GM19193 (cell line): ENCODE measurements around the gene MVD.

Experiments
- POLR2A ChIP-seq: IDR thresholded peaks from 4 replicates; pipeline ENCODE4 v1.6.1; 2011; ENCODE audit not compliant: insufficient read depth, insufficient read length; ENCODE audit errors: extremely low read depth

Gene MVD

DNA sequence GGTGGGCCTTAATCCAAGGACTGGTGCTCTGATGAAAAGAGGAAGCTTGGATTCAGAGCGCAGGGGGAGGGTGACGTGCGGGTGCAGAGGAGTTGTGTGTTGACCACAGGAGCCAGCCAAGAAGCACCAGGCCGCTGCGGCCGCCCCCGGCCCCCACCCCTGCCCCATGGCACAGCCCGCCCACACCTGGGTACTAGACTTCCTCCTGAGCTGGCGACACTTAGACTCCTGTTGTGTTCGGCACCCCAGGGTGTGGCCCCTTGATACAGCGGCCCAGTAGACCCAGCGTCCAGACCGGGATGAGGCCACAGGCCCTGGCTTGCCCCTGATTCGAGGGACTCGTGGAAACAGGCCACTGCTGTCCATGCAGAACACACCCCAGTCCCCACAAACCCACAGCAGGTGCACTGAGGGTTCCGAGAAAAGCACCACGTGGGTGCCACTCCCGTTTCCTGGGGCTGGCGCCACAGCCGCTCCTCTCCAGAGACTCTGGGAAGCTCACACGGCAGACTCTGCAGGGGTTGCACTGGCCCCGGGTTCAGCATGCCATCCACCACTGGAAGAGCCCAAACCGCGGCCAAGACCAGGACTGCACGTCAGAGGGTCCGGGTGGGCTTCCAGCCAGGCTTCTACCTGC lies 29.2 kb upstream of the MVD start:
- TF ChIP-seq POLR2A: no peak

DNA sequence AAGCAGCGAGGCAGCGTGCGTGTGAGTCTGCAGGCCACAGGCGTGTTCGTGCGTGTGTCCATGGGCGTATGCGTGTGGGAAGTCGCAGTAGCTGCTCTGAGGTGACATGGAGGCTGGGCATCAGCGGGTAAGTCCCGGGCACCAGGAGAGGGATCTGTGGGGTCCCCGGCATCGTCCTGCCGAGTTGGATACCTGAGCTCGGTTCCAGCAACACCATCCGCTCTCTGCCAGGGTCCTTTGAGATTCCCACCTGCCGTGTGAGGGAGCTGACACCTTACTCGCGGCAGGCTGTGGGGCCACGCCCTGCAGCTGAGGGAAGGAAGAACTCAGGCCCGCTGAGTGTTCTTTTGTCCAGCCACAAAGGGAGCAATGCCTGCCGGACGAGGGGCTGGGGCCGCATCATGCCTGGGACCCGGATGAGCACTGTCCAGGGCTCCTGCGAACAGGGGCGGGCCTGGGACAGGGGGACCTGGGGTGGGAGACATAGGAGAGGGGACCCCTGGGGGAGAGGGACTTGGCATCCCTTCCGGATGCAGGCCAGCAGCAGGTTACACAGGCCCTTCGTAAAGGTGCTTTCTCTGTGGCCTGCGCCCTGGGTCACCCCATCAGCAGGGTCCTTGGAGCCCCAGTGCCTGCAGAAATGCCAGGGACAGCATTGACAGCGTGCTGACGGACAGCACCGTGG lies 28.4 kb upstream of the MVD start:
- TF ChIP-seq POLR2A: no peak

DNA sequence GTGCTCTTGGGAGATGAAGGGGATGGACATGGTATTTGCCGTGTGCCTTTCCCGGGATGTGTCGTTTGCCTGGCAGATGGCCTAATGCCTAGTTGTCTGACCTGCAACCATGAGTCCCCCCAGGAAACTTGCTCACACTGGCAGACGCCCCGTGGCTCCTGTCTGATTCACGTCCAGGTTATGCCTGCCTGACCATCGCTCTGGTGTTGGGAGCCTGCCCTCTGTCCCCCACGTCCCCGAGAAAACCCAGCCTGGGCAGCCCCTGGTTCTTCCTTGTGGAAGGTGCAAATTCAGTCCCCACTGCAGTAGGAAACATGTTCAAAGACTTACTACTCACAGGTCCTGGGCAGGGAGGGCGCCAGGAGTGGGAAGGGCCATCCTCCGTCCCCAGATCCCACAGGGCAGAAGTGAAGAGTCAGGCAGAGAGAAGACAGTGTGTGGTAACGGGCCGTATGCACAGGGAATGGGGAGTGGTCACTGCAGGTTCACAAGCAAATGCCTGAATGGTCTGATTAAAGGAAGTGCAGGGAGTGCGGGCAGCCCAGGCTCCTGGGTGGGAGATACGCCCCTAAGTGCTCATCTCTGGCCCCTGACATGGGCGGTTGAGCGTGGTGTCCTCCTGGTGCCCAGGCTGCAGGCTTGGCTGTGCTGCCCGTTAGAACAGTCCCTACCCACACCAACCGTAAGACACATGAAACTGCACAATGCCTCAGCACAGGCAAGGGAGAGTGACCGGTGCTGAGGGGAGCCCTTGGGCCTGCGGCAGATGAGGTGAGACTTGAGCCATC lies 27.6 kb upstream of the MVD start:
- no peak for TF ChIP-seq POLR2A

DNA sequence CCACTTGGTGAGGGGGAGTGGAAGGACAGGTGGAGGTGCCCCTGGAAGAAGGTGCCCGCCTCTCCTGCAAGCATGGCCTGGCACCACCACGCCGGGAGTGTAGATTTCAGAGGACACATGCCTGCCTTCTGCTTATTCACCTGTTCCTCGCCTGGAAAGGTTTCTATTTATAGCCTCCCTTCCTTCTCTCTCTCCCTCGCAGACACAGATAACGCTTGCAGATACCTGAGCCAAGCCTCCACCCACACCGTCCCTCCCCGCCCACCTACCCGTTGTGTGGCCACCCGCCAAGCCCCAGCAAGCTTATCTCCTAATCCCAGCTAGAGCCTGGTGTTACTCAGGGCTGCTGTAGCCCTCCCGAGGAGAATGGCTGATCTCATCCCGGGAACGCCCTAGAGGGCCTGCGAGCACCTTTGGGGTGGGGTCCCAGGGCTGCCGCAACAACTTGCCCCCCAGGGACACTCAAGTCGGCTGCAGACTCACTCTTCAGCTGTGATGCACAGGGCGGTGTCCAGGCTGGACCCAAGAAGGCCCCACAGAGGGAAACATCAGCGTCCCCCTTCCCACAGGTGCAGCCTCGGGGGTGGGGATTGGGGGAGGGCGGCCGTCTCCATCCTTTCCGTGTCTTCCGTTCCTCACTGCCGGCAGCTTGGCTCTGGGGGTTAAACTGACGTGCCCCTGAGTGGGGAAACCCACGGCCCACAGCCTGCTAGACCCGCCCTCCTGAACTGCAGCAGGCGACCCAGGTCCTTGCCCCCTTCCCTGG lies 25.3 kb upstream of the MVD start:
- TF ChIP-seq POLR2A: no peak

DNA sequence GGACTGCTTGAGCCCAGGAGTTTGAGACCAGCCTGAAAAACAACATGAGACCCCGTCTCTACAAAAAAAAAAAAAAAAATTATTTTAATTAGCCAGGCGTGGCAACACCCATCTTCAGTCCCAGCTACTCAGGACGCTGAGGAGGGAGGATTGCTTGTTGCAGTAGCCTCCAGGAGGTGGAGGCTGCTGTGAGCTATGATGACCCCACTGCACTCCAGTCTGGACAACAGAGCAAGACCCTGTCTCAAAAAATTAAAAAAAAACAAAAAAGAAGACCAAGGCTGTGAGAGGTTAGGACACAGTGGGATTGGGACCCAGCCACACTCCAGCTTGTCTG lies 24.8 kb upstream of the MVD start:
- no peak for TF ChIP-seq POLR2A

DNA sequence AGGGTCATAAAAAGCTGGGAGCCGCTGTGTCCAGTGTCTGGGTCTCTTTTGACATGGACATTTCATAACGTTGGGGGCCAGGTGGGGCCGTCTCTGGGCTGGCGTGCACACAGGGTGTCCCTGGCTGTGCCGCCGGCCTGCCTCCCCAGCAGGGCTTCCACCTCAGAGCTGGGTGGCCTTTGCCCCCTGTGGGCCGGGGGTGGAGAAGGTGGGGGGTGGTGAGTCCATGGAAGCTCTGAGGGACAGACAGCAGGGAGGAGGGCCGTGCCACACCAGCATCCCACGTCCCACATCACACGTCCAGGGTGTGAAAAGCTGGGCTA lies 24.3 kb upstream of the MVD start:
- no peak for TF ChIP-seq POLR2A

DNA sequence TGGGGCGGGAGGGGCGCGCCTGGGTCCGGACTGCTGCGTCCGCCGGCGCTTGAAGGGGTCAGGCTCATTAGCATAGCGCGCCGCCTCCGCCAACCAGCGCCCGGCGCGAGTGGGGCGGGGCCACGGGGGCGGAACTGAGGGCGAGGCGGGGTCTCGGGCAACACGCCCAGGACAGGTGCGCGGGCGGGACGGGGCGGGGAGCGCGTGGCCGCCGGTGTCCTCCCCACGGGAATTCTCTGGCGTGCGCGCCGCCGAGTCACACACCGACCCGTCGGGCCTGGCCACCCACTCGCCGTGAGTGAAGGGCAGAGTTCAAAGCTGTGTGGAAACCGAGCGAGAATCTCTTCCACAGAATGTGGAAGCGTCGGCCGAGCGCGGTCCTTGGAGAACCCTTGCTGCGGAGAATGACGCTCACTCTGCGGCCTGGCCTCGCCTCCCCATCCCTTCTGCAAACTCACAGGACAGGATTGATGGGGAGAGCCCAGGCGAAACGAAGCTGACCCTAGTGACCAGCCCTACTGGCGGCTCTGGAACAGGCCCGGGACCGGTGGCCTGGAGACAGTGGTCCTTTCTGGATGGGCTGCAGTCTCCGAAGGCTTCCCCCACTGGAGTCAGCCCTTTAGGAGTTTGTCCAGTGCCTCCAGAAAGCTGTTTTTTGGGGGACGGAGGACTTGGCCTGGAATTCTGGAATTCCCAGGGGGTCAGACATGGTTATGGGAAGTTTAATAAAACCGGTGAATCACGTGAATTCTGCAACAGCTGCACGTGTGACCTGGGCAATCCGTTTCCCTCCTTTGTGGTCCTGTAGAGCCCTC lies 23.8 kb upstream of the MVD start, which contains the start of gene SNAI3:
TSS of gene SNAI3 (minus strand) at position 69 of the 815 bp plus-strand sequence. CDS start 101 bp downstream, outside the sequence.
- TF ChIP-seq POLR2A: no peak

DNA sequence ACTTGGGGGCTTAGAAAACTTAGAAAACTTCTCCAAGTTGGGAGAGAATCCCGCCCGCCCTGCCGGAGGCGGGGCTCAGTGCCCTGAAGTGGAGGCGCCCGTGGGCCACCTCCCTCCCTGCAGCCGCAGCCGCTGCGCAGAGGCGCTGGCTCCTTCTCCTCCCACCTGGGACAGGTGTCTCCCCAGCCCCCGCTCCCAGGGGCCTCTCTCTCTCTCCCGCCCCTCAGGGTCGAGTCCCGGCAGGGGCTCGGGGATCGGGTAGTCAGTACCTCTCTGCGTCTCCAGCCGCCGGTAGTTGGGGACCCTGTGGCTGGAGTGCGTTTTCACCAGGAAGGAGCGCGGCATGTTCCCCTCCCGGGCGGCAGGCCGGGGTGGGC lies 23.2 kb upstream of the MVD start:
- TF ChIP-seq POLR2A: no peak

DNA sequence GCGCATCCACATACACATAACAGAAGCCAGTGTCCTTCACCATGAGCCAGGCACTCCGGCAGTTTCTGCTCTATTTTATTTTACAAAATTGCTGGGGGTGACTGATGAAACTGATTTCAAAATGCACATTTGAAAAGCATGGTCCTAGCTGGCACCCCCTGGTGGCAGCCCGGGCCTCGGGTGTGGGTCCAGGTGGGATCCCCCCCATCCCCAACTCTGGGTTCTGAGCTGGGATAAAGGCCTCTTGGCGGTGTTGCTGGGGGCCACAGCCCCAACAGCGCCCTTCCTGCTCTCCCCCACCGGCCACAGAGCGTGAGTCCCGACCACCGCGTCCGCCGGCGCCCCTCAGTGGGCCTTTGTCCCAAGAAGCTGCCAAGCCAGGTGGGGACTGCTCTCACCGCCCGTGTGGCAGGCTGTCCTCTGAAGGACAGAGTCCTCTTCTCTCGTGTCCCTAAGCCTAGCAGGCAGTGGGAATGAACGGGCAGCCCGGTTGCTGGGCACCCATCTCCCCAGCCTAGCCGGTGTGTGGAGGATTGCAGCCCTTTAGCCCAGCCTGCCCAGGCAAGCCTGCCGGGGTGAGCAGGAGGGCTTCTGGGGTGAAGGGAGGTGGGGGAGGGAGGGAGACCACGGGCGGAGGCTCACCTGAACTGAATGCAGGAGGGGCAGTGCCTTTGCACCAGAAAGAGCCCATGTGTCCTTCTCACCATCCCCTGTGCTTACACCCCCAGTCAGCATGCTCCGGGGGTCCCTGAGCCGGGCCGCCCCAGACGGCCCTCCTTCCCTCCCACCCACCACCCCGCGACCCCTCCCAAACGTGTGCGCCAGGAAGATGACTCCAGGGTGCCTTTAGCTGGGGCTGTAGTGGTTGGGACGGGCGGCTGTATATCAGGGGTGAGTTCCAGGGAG lies 22.5 kb upstream of the MVD start:
- no peak for TF ChIP-seq POLR2A

DNA sequence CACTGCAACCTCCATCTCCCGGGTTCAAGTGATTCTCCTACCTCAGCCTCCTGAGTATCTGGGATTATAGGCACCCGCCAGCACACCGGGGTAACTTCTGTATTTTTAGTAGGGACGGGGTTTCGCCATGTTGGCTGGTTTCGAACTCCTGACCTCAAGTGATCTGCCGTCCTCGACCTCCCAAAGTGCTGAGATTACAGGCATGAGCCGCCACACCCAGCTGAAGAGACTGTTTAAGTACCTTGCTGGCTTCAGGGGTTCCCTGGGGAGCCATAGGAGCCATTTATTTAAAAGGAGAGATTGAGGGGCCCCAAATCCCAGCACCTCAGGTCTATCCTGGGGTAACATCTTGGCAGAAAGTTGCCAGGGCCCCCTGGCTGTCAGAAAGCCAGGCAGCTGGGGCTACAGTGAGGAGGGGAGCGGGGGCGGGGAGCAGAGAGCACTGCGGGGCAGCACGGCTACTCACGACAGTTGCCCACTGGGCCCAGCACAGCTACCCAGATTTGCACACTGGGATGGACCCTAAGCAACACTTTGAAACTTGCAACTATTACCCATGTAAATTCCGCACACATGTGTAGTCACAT lies 21.8 kb upstream of the MVD start:
- TF ChIP-seq POLR2A: no peak

DNA sequence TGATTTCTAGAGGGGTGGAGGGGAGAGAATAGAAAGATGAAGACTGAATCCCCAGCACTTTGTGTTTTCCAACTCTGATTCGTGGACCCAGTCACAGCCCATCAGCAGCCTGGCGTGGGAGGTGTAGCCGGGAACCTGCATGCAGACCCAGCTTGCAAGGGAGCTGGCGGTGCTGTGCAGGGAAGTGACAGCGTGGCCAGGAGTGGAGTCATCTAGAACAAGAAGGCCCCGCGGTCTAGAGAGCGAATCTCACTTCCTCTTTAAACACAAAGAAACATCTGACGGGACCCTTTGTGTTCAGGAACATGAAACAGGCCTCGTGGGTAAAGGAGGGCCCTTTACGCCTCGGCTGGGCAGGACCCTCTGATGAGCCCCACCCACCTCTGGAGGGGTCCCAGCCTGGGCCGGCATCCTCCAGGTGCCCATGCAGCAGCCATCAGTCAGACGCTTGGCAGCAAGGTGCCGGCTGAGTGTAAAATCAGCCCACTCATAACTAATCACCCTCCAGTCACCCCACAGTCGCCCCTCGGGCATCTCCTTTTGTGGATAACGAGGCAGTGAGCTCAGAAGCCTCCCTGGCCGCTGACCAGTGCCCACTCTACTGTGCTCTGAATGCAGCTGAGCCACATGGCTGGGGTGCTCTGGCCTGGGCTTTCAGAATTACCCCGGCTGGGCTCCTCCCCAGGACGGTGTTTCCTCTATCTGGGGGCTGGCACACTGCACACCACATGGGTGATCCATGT lies 19.0 kb upstream of the MVD start:
- TF ChIP-seq POLR2A: peak; percentile 65

DNA sequence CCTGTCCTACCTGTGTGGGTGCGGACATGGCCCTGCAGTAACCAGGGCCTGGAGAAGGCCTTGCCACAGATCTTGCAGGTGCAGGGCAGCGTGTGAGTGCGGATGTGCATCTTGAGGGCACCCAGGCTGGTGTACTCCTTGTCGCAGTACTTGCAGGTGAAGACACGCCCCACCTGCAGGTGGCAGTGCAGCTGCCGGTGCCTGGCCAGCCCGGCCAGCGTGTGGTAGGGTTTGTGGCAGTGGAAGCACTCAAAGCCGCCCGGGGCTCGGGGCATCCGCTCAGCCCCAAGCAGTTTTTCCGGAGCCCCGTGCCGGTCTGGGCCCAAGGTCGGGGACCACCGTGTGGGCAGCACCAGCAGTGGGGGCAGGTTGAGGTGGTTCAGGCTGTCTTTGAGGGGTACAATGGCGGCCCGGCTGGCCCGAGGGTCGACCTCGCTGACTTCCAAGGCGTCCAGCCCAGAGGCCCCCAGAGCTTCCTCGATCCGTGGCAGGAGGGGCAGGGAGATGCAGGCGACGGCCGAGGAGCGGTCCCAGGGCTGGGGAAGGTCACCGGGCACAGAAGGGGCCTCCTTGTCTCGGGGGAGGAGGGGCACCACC lies 18.3 kb upstream of the MVD start:
- TF ChIP-seq POLR2A: no peak
